ENCODE results near the gene TMEM135. TPM values are rescaled to one million over a fixed set of nuclear protein-coding genes. Genes with fewer than 3 reads are reported as not detected.
A peak's percentile ranks its signal among the peaks of the same experiment; 100 is the strongest.

The TMEM135 gene
- total RNA-seq, 1 donor from 2014 or later = 20.6 TPM

DNA sequence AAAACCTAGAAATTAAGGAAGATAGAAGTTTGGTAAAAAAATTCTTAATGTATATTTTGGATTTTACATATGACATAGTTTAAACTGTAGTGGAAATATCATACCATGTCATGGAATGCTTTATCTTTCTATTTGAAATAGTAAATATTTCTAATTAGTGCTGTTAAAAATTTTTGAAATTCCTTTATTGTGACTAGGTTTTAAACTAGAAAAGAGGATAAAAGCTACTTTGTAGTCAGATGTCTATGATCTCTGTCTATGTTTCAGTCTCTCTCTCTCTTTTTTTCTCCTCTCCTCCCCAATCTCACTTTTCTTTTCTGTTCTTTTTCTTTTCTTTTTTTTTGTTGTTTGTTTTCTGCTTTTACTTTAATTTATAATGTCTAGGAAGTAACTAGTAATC, 226.2 kb downstream of the TMEM135 start:
- H3K79me2 ChIP-seq (ENCODE audit: insufficient read depth, low read length) = no peaks in the 10 kb centered on the region
- no peak overlapping the region for H3K27ac ChIP-seq (ENCODE audit: low read depth, low read length)
- no peaks in the 10 kb centered on the region for H4K20me1 ChIP-seq (ENCODE audit: insufficient read depth, low read length)
- no peaks in the 10 kb centered on the region for H3K27me3 Mint-ChIP-seq (ENCODE audit: low read depth, unreplicated experiment)
- H3K4me3 ChIP-seq (ENCODE audit: insufficient read depth, low read depth, low read length) = no peak overlapping the region
- no peak overlapping the region for H3K27ac Mint-ChIP-seq (ENCODE audit: unreplicated experiment)
- FAIRE-seq = no peak
- H3K4me1 ChIP-seq (ENCODE audit: insufficient read depth, low read length) = peaks cover 18% of the 10 kb centered on the region
- H2AFZ ChIP-seq (ENCODE audit: low read depth, low read length) = no peak overlapping the region
- H3K4me1 Mint-ChIP-seq (ENCODE audit: low read depth, unreplicated experiment) = peaks cover 23% of the 10 kb centered on the region
- H3K36me3 Mint-ChIP-seq (ENCODE audit: low read depth, unreplicated experiment) = no peaks in the 10 kb centered on the region
- no peak overlapping the region for H3K4me2 ChIP-seq (ENCODE audit: low read length)
- H3K27me3 ChIP-seq (ENCODE audit: insufficient read depth, low read length) = no peaks in the 10 kb centered on the region
- H3K9me3 ChIP-seq (ENCODE audit: insufficient read depth, low read depth, low read length) = no peaks in the 10 kb centered on the region
- no peak for TF ChIP-seq EZH2 (IDR thresholded peaks at IDR 0.05; ENCODE audit: insufficient read depth, low read length)
- TF ChIP-seq, protein P1, sequence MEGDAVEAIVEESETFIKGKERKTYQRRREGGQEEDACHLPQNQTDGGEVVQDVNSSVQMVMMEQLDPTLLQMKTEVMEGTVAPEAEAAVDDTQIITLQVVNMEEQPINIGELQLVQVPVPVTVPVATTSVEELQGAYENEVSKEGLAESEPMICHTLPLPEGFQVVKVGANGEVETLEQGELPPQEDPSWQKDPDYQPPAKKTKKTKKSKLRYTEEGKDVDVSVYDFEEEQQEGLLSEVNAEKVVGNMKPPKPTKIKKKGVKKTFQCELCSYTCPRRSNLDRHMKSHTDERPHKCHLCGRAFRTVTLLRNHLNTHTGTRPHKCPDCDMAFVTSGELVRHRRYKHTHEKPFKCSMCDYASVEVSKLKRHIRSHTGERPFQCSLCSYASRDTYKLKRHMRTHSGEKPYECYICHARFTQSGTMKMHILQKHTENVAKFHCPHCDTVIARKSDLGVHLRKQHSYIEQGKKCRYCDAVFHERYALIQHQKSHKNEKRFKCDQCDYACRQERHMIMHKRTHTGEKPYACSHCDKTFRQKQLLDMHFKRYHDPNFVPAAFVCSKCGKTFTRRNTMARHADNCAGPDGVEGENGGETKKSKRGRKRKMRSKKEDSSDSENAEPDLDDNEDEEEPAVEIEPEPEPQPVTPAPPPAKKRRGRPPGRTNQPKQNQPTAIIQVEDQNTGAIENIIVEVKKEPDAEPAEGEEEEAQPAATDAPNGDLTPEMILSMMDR (IDR thresholded peaks at IDR 0.05; ENCODE audit: insufficient read depth, low read depth, low read length) = no peak
- no peaks in the 10 kb centered on the region for H3K36me3 ChIP-seq (ENCODE audit: insufficient read depth, low read length)
- H3K9ac ChIP-seq (ENCODE audit: low read length) = no peak overlapping the region
- H3K4me3 Mint-ChIP-seq (ENCODE audit: unreplicated experiment) = no peak overlapping the region
- H3K9me3 Mint-ChIP-seq (ENCODE audit: unreplicated experiment) = no peaks in the 10 kb centered on the region
- DNase-seq (ENCODE audit: low read depth) = no peak

DNA sequence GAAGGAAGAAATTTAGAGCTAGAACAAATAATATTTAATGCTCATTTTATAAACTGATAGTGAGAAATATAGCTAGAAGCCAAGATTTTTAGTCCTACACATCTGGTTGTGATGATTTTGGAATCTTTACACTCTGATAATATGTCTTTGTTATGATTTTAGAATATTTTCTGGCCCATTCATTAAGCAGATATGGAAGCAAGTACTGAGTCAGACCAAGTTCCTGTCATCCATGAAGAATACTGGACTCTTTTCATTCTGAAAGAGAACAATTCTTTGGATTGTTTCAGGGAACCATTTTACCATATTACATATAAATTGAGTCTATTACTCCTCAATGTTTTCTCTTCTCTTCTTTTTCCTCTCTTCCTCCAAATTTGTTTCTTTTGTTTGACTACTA, 227.4 kb downstream of the TMEM135 start:
- H3K9me3 ChIP-seq (ENCODE audit: insufficient read depth, low read depth, low read length) = no peaks in the 10 kb centered on the region
- no peak overlapping the region for H3K4me3 Mint-ChIP-seq (ENCODE audit: unreplicated experiment)
- H3K9me3 Mint-ChIP-seq (ENCODE audit: unreplicated experiment) = no peaks in the 10 kb centered on the region
- no peaks in the 10 kb centered on the region for H4K20me1 ChIP-seq (ENCODE audit: insufficient read depth, low read length)
- H3K79me2 ChIP-seq (ENCODE audit: insufficient read depth, low read length) = no peaks in the 10 kb centered on the region
- H3K27ac ChIP-seq (ENCODE audit: low read depth, low read length) = peak overlapping the region; percentile 18
- H3K27ac Mint-ChIP-seq (ENCODE audit: unreplicated experiment) = no peak overlapping the region
- peak overlapping the region; percentile 24 for H3K4me2 ChIP-seq (ENCODE audit: low read length)
- no peak overlapping the region for H3K9ac ChIP-seq (ENCODE audit: low read length)
- H3K27me3 Mint-ChIP-seq (ENCODE audit: low read depth, unreplicated experiment) = no peaks in the 10 kb centered on the region
- no peaks in the 10 kb centered on the region for H3K36me3 ChIP-seq (ENCODE audit: insufficient read depth, low read length)
- H3K27me3 ChIP-seq (ENCODE audit: insufficient read depth, low read length) = no peaks in the 10 kb centered on the region
- no peak overlapping the region for H3K4me3 ChIP-seq (ENCODE audit: insufficient read depth, low read depth, low read length)
- TF ChIP-seq, protein P1 (IDR thresholded peaks at IDR 0.05; ENCODE audit: insufficient read depth, low read depth, low read length) = no peak
- TF ChIP-seq EZH2 (IDR thresholded peaks at IDR 0.05; ENCODE audit: insufficient read depth, low read length) = no peak
- peak; percentile 50 for DNase-seq (ENCODE audit: low read depth)
- FAIRE-seq = peak; percentile 84
- H3K4me1 Mint-ChIP-seq (ENCODE audit: low read depth, unreplicated experiment) = peaks cover 18% of the 10 kb centered on the region
- no peaks in the 10 kb centered on the region for H3K36me3 Mint-ChIP-seq (ENCODE audit: low read depth, unreplicated experiment)
- H3K4me1 ChIP-seq (ENCODE audit: insufficient read depth, low read length) = peaks cover 18% of the 10 kb centered on the region
- no peak overlapping the region for H2AFZ ChIP-seq (ENCODE audit: low read depth, low read length)

DNA sequence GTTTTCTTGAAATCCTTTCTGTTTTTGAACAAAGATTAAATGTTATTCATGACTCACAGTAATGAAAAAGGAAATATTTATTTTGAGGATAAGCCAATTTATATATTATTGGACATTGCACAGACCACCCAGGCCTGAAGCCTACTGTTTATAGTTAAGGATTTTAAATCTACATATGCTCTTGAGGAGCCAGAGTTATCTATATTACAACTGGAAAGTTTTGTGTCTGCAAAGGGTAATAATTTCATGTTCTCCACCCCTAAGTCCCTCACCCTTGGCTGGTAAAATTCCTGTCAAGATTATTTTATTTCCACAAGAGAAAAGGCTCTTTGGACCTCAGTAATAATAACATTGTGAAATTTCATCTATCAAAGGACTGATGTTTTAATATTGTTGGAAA, 228.2 kb downstream of the TMEM135 start:
- H3K27me3 ChIP-seq (ENCODE audit: insufficient read depth, low read length) = no peaks in the 10 kb centered on the region
- no peak overlapping the region for H3K9ac ChIP-seq (ENCODE audit: low read length)
- H3K79me2 ChIP-seq (ENCODE audit: insufficient read depth, low read length) = no peaks in the 10 kb centered on the region
- H3K27ac Mint-ChIP-seq (ENCODE audit: unreplicated experiment) = no peak overlapping the region
- no peaks in the 10 kb centered on the region for H4K20me1 ChIP-seq (ENCODE audit: insufficient read depth, low read length)
- H3K4me1 Mint-ChIP-seq (ENCODE audit: low read depth, unreplicated experiment) = peaks cover 14% of the 10 kb centered on the region
- H3K36me3 Mint-ChIP-seq (ENCODE audit: low read depth, unreplicated experiment) = no peaks in the 10 kb centered on the region
- no peaks in the 10 kb centered on the region for H3K27me3 Mint-ChIP-seq (ENCODE audit: low read depth, unreplicated experiment)
- DNase-seq (ENCODE audit: low read depth) = no peak
- no peak overlapping the region for H2AFZ ChIP-seq (ENCODE audit: low read depth, low read length)
- no peak overlapping the region for H3K4me3 Mint-ChIP-seq (ENCODE audit: unreplicated experiment)
- no peaks in the 10 kb centered on the region for H3K9me3 Mint-ChIP-seq (ENCODE audit: unreplicated experiment)
- peaks cover 13% of the 10 kb centered on the region for H3K4me1 ChIP-seq (ENCODE audit: insufficient read depth, low read length)
- no peak overlapping the region for H3K4me3 ChIP-seq (ENCODE audit: insufficient read depth, low read depth, low read length)
- no peak for TF ChIP-seq EZH2 (IDR thresholded peaks at IDR 0.05; ENCODE audit: insufficient read depth, low read length)
- TF ChIP-seq, protein P1 (IDR thresholded peaks at IDR 0.05; ENCODE audit: insufficient read depth, low read depth, low read length) = no peak
- no peaks in the 10 kb centered on the region for H3K36me3 ChIP-seq (ENCODE audit: insufficient read depth, low read length)
- H3K27ac ChIP-seq (ENCODE audit: low read depth, low read length) = no peak overlapping the region
- H3K9me3 ChIP-seq (ENCODE audit: insufficient read depth, low read depth, low read length) = no peaks in the 10 kb centered on the region
- H3K4me2 ChIP-seq (ENCODE audit: low read length) = peak overlapping the region; percentile 24
- peak; percentile 32 for FAIRE-seq
